HepG2 (cell line): Measurements from ENCODE around the gene SEMA4F. TPM values are rescaled to one million over a fixed set of nuclear protein-coding genes. Genes with fewer than 3 reads are reported as not detected.

Experiments
- CAMTA2 ChIP-seq: sonication (generic); formaldehyde crosslinking; IDR thresholded peaks from 2 replicates; pipeline ENCODE4 v1.4.0; 2020; ENCODE audit warnings: mild to moderate bottlenecking, missing genetic modification reagents, borderline replicate concordance
- KLF9 ChIP-seq: IDR thresholded peaks from 2 replicates; pipeline ENCODE4 v1.6.1; 2016; ENCODE audit warnings: low read depth
- MLLT10 ChIP-seq: sonication (generic); formaldehyde crosslinking; IDR thresholded peaks from 2 replicates; pipeline ENCODE4 v1.4.0; 2020; ENCODE audit warnings: missing genetic modification reagents
- TAF1 ChIP-seq: sonication (generic); formaldehyde crosslinking; IDR thresholded peaks from 2 replicates; pipeline ENCODE4 v1.4.0; 2020; ENCODE audit warnings: missing genetic modification reagents
- ZFP36L1 ChIP-seq: sonication (generic); formaldehyde crosslinking; IDR thresholded peaks from 2 replicates; pipeline ENCODE4 v1.8.0; 2022; ENCODE audit warnings: mild to moderate bottlenecking, missing genetic modification reagents, moderate library complexity
- ZNF224 ChIP-seq: sonication (generic); formaldehyde crosslinking; IDR thresholded peaks from 2 replicates; pipeline ENCODE4 v1.5.0; 2020; ENCODE audit warnings: mild to moderate bottlenecking, missing genetic modification reagents
- ZNF329 ChIP-seq: sonication (generic); formaldehyde crosslinking; IDR thresholded peaks from 2 replicates; pipeline ENCODE4 v1.9.0; 2021; ENCODE audit warnings: low read depth, mild to moderate bottlenecking, missing genetic modification reagents
- ZNF556 ChIP-seq: sonication (generic); formaldehyde crosslinking; IDR thresholded peaks from 2 replicates; pipeline ENCODE4 v1.4.0; 2020; ENCODE audit warnings: mild to moderate bottlenecking, missing genetic modification reagents, borderline replicate concordance
- ZNF839 ChIP-seq: sonication (generic); formaldehyde crosslinking; IDR thresholded peaks from 2 replicates; pipeline ENCODE4 v1.4.0; 2020; ENCODE audit warnings: missing genetic modification reagents, mild to moderate bottlenecking, borderline replicate concordance
- ZNF891 ChIP-seq: sonication (generic); formaldehyde crosslinking; IDR thresholded peaks from 2 replicates; pipeline ENCODE4 v1.5.0; 2020; ENCODE audit warnings: mild to moderate bottlenecking, missing genetic modification reagents
- polyA plus RNA-seq, 8 experiments: library from polyadenylated mRNA; depleted of rRNA in 3 of 8; stranded (reverse) in 7 of 8; unstranded in 1 of 8; fragments of >200 nt; fragmentation: Illumina TruSeq in 4 of 8; extraction: Trizol in 4 of 8; gene quantifications; 2 replicates each; pipeline versions ENCODE4 v1.2.1 to v1.2.3, GENCODE V29; 2011 to 2016; ENCODE audit warnings: low read depth in 4 of 8, missing spikeins in 1 of 8, mixed read lengths in 1 of 8; ENCODE audit not compliant: insufficient read depth in 1 of 8
- total RNA-seq, 5 experiments: library from RNA; depleted of rRNA; stranded (reverse); fragments of >200 nt; fragmentation: Illumina TruSeq; extraction: Trizol; gene quantifications; 2 replicates each; pipeline ENCODE4 v1.2.3, GENCODE V29; 2016; ENCODE audit warnings: low read depth in 1 of 5
- TF ChIP-seq, protein P1 (sequence below): sonication (generic); formaldehyde crosslinking; IDR thresholded peaks from one replicate; pipeline ENCODE4 v1.5.1; 2020; ENCODE audit warnings: mild to moderate bottlenecking, missing genetic modification reagents; ENCODE audit errors: not compliant biosample characterization
- TF ChIP-seq, protein P2 (sequence below): sonication (generic); formaldehyde crosslinking; IDR thresholded peaks from 2 replicates; pipeline ENCODE4 v1.5.0; 2020; ENCODE audit warnings: mild to moderate bottlenecking, missing genetic modification reagents, borderline replicate concordance

SEMA4F gene
- total and polyA plus RNA-seq, 2 of the 13 experiments (the other 11 are each of a cell fraction or from before 2014, with no cell fraction given): 7.1 to 10.3 TPM

DNA sequence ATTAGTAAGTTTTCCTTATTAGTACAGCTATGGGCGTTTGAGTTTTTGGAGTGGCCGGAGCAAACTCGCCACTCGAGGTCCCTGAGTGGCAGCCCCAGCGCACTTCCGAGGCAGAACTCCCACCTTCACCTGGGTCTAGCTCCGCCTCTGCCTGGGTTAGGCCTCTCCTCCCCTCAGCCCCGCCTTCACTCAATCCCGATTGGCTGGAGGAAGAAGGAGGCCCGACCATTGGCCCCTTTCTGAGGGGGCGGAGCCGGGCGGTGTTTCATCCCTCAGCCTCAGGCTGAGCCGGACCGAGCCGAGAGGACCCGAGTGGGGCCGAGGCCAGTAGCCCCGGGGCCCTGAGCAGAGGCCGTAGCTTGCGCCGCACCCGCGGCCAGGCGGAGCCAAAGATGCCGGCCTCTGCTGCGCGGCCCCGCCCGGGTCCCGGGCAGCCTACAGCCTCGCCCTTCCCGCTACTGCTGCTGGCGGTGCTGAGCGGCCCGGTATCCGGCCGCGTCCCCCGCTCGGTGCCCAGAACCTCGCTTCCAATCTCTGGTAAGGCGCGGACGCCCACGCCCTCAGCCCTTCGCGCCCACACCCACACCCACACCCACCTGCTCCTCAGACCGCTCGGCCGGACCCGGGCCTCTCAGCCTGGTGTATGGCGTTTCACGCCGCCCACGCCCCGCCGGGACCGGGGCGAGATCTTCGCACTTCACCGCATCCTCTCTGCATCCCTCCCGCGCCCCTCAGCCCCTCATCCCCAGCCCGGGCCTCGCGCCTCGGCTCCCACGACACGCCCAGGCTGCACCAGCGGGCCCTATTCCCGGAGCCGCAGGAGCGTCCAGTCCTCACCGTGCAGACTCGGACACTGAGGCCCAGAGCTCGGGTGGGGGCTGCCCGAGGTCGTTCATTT, at the start of gene SEMA4F (continued):
- TF ChIP-seq ZNF556 (CRISPR knock-in tag) (0 out of 2 replicates have a peak, but pooled peaks have one; percentile 58), ZNF891 (CRISPR knock-in tag) (0 out of 2 replicates have a peak, but pooled peaks have one; percentile 23), ZFP36L1 (CRISPR knock-in tag) (no peak), MLLT10 (CRISPR knock-in tag) (no peak), KLF9 (no peak), TAF1 (peak; percentile 63), ZNF329 (CRISPR knock-in tag) (no peak), ZNF839 (CRISPR knock-in tag) (peak; percentile 75; the same call in 1 of the 2 replicates), ZNF224 (CRISPR knock-in tag) (peak; percentile 54; the same call in 1 of the 2 replicates), CAMTA2 (CRISPR knock-in tag) (peak; percentile 86)
- TF ChIP-seq, protein P1, sequence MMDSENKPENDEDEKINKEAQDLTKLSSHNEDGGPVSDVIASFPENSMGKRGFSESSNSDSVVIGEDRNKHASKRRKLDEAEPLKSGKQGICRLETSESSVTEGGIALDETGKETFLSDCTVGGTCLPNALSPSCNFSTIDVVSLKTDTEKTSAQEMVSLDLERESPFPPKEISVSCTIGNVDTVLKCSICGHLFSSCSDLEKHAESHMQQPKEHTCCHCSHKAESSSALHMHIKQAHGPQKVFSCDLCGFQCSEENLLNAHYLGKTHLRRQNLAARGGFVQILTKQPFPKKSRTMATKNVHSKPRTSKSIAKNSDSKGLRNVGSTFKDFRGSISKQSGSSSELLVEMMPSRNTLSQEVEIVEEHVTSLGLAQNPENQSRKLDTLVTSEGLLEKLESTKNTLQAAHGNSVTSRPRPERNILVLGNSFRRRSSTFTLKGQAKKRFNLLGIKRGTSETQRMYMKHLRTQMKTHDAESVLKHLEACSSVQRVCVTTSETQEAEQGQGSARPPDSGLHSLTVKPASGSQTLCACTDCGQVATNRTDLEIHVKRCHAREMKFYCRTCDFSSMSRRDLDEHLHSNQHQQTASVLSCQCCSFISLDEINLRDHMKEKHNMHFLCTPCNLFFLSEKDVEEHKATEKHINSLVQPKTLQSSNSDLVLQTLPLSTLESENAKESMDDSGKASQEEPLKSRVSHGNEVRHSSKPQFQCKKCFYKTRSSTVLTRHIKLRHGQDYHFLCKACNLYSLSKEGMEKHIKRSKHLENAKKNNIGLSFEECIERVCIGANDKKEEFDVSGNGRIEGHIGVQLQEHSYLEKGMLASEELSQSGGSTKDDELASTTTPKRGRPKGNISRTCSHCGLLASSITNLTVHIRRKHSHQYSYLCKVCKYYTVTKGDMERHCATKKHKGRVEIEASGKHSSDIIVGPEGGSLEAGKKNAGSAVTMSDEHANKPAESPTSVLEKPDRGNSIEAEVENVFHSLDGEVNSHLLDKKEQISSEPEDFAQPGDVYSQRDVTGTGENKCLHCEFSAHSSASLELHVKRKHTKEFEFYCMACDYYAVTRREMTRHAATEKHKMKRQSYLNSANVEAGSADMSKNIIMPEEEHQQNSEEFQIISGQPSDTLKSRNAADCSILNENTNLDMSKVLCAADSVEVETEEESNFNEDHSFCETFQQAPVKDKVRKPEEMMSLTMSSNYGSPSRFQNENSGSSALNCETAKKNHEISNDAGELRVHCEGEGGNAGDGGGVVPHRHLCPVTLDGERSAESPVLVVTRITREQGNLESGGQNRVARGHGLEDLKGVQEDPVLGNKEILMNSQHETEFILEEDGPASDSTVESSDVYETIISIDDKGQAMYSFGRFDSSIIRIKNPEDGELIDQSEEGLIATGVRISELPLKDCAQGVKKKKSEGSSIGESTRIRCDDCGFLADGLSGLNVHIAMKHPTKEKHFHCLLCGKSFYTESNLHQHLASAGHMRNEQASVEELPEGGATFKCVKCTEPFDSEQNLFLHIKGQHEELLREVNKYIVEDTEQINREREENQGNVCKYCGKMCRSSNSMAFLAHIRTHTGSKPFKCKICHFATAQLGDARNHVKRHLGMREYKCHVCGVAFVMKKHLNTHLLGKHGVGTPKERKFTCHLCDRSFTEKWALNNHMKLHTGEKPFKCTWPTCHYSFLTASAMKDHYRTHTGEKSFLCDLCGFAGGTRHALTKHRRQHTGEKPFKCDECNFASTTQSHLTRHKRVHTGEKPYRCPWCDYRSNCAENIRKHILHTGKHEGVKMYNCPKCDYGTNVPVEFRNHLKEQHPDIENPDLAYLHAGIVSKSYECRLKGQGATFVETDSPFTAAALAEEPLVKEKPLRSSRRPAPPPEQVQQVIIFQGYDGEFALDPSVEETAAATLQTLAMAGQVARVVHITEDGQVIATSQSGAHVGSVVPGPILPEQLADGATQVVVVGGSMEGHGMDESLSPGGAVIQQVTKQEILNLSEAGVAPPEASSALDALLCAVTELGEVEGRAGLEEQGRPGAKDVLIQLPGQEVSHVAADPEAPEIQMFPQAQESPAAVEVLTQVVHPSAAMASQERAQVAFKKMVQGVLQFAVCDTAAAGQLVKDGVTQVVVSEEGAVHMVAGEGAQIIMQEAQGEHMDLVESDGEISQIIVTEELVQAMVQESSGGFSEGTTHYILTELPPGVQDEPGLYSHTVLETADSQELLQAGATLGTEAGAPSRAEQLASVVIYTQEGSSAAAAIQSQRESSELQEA (CRISPR knock-in tag): no peak
- TF ChIP-seq, protein P2, sequence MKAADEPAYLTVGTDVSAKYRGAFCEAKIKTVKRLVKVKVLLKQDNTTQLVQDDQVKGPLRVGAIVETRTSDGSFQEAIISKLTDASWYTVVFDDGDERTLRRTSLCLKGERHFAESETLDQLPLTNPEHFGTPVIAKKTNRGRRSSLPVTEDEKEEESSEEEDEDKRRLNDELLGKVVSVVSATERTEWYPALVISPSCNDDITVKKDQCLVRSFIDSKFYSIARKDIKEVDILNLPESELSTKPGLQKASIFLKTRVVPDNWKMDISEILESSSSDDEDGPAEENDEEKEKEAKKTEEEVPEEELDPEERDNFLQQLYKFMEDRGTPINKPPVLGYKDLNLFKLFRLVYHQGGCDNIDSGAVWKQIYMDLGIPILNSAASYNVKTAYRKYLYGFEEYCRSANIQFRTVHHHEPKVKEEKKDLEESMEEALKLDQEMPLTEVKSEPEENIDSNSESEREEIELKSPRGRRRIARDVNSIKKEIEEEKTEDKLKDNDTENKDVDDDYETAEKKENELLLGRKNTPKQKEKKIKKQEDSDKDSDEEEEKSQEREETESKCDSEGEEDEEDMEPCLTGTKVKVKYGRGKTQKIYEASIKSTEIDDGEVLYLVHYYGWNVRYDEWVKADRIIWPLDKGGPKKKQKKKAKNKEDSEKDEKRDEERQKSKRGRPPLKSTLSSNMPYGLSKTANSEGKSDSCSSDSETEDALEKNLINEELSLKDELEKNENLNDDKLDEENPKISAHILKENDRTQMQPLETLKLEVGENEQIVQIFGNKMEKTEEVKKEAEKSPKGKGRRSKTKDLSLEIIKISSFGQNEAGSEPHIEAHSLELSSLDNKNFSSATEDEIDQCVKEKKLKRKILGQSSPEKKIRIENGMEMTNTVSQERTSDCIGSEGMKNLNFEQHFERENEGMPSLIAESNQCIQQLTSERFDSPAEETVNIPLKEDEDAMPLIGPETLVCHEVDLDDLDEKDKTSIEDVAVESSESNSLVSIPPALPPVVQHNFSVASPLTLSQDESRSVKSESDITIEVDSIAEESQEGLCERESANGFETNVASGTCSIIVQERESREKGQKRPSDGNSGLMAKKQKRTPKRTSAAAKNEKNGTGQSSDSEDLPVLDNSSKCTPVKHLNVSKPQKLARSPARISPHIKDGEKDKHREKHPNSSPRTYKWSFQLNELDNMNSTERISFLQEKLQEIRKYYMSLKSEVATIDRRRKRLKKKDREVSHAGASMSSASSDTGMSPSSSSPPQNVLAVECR (CRISPR knock-in tag): peak; percentile 55; the same call in 1 of the 2 replicates
